NCI-H1048 (cell line): Measurements from ENCODE around the gene CLEC4M.
"Not testable (repeated sequence)": the region's sequence is repeated elsewhere in the genome, so short reads cannot be mapped to it uniquely, and the experiment has no call there.

Experiments used
- DNase-seq: peaks from one replicate; lab custom pipeline; 2025; lab: John Stamatoyannopoulos, UW

The CLEC4M gene

GRCh38 chr19:7740682-7741054 lies 22.4 kb upstream of the CLEC4M start:
- no peak for DNase-seq

GRCh38 chr19:7742575-7742974 lies 20.5 kb upstream of the CLEC4M start:
- no peak for DNase-seq

GRCh38 chr19:7742991-7743390 lies 20.1 kb upstream of the CLEC4M start:
- DNase-seq, result no peak

- no peak for DNase-seq
These were observed 19.6 kb upstream of the CLEC4M start for GRCh38 chr19:7743425-7743841.

GRCh38 chr19:7744199-7744786 lies 18.8 kb upstream of the CLEC4M start:
- DNase-seq, result no peak

GRCh38 chr19:7744871-7745650 lies 18.0 kb upstream of the CLEC4M start:
- DNase-seq, result no peak

GRCh38 chr19:7746306-7746705 lies 16.7 kb upstream of the CLEC4M start:
- DNase-seq, result not testable (repeated sequence)

GRCh38 chr19:7746903-7747884 lies 15.8 kb upstream of the CLEC4M start, which contains the start of gene CD209:
Gene CD209, minus strand, starts transcription at chr19:7747534. Its CDS starts 23 bp downstream, at chr19:7747511.
- no peak for DNase-seq

GRCh38 chr19:7748171-7748570 lies 14.9 kb upstream of the CLEC4M start:
- DNase-seq, result no peak

GRCh38 chr19:7748756-7749155 lies 14.3 kb upstream of the CLEC4M start:
- DNase-seq, result no peak

GRCh38 chr19:7751157-7751783 lies 11.8 kb upstream of the CLEC4M start:
- DNase-seq, result no peak

- no peak for DNase-seq
These were observed 6.8 kb upstream of the CLEC4M start for GRCh38 chr19:7756258-7756657.

GRCh38 chr19:7757358-7757757 lies 5.7 kb upstream of the CLEC4M start:
- no peak for DNase-seq

GRCh38 chr19:7759156-7759555 lies 3.9 kb upstream of the CLEC4M start:
- DNase-seq, result no peak

- no peak for DNase-seq
These were observed 653 bp downstream of the CLEC4M start for GRCh38 chr19:7763696-7764095.

- DNase-seq, result not testable (repeated sequence)
These were observed 1.1 kb downstream of the CLEC4M start for GRCh38 chr19:7764157-7764556.

GRCh38 chr19:7765043-7765442 lies 2.0 kb downstream of the CLEC4M start:
- DNase-seq, result not testable (repeated sequence)

GRCh38 chr19:7766535-7766934 lies 3.5 kb downstream of the CLEC4M start:
- no peak for DNase-seq

- DNase-seq, result no peak
These were observed 4.4 kb downstream of the CLEC4M start for GRCh38 chr19:7767487-7767886.

GRCh38 chr19:7769171-7769570 lies 6.1 kb downstream of the CLEC4M start:
- no peak for DNase-seq

GRCh38 chr19:7771072-7771471 lies 8.0 kb downstream of the CLEC4M start:
- no peak for DNase-seq

GRCh38 chr19:7772752-7773291 lies 9.8 kb downstream of the CLEC4M start:
- DNase-seq, result no peak
